Measurements from ENCODE around the gene CBLL1. TPM values are rescaled to one million over a fixed set of nuclear protein-coding genes. Genes with fewer than 3 reads are reported as not detected.

The CBLL1 gene
- total RNA-seq, 1 experiment from 2014 or later, result 39.1 TPM

GRCh38 chr7:107754642-107755041 is 10.7 kb downstream of the CBLL1 start:
- intact Hi-C loops (cut with micrococcal nuclease; ENCODE audit: unreplicated experiment), result loop anchor here (2.0 kb wide), 1 partner anchor 120 kb away; no protein-coding TSS in a partner anchor
- DNase-seq, result peak in 1 of 2 experiments; percentile 29
- ChIA-PET POLR2A (no interaction called here), CTCF (no interaction called here)
- no peak overlapping the region for H3K4me3 ChIP-seq (ENCODE audit: low read depth, low read length)
- Mint-ChIP-seq H3K4me1 (ENCODE audit: low read depth, unreplicated experiment) (no peaks in the 10 kb centered on the region), H3K27ac (ENCODE audit: unreplicated experiment) (no peak overlapping the region), H3K9me3 (ENCODE audit: unreplicated experiment) (no peaks in the 10 kb centered on the region), H3K36me3 (ENCODE audit: insufficient read depth, unreplicated experiment) (peaks cover 78% of the 10 kb centered on the region), H3K4me3 (ENCODE audit: unreplicated experiment) (no peak overlapping the region), H3K27me3 (ENCODE audit: insufficient read depth, unreplicated experiment) (no peaks in the 10 kb centered on the region)
- BruUV-seq (replicated peaks), result no TSS peak
- no peaks in the 10 kb centered on the region for H3K4me1 ChIP-seq
- no peaks in the 10 kb centered on the region for H3K27me3 ChIP-seq (replicated peaks; ENCODE audit: control insufficient read depth, insufficient read depth, low read length)
- no peaks in the 10 kb centered on the region for H3K9me3 ChIP-seq
- peak; percentile 2 to 27 for TF ChIP-seq CTCF (IDR thresholded peaks at IDR 0.05; ENCODE audit: insufficient read depth in 1 of 2, low read depth in 1 of 2, low read length in 1 of 2, severe bottlenecking in 1 of 2, unreplicated experiment in 1 of 2)
- H3K36me3 ChIP-seq (ENCODE audit: control insufficient read depth, insufficient read depth, low read length), result peaks cover 1% of the 10 kb centered on the region

- ChIA-PET CTCF (no interaction called here), POLR2A (no interaction called here)
- H3K4me3 ChIP-seq (ENCODE audit: low read depth, low read length), result no peak overlapping the region
- H3K9me3 ChIP-seq, result no peaks in the 10 kb centered on the region
- H3K36me3 Mint-ChIP-seq (ENCODE audit: insufficient read depth, unreplicated experiment), result peaks cover 38% of the 10 kb centered on the region
- BruUV-seq (replicated peaks), result no TSS peak
- H3K27me3 Mint-ChIP-seq (ENCODE audit: insufficient read depth, unreplicated experiment), result no peaks in the 10 kb centered on the region
- intact Hi-C loops (cut with micrococcal nuclease; ENCODE audit: unreplicated experiment), result no loop called here
- H3K4me1 Mint-ChIP-seq (ENCODE audit: low read depth, unreplicated experiment), result no peaks in the 10 kb centered on the region
- DNase-seq, result no peak
- no peaks in the 10 kb centered on the region for H3K27me3 ChIP-seq (replicated peaks; ENCODE audit: control insufficient read depth, insufficient read depth, low read length)
- peaks cover 2% of the 10 kb centered on the region for H3K4me1 ChIP-seq
- no peaks in the 10 kb centered on the region for H3K9me3 Mint-ChIP-seq (ENCODE audit: unreplicated experiment)
- H3K27ac Mint-ChIP-seq (ENCODE audit: unreplicated experiment), result no peak overlapping the region
- peaks cover 1% of the 10 kb centered on the region for H3K36me3 ChIP-seq (ENCODE audit: control insufficient read depth, insufficient read depth, low read length)
- TF ChIP-seq CTCF (IDR thresholded peaks at IDR 0.05; ENCODE audit: insufficient read depth in 1 of 2, low read depth in 1 of 2, low read length in 1 of 2, severe bottlenecking in 1 of 2, unreplicated experiment in 1 of 2), result no peak
- no peak overlapping the region for H3K4me3 Mint-ChIP-seq (ENCODE audit: unreplicated experiment)
Measured at GRCh38 chr7:107758667-107759066, 14.7 kb downstream of the CBLL1 start.

GRCh38 chr7:107767391-107767790 is 23.4 kb downstream of the CBLL1 start:
- POLR2A ChIA-PET, result interaction anchor here (0.6 kb wide), 1 partner anchor 124 kb away, joined by 4 read pairs; no protein-coding TSS in a partner anchor
- Histone ChIP-seq H3K4me3 (ENCODE audit: low read depth, low read length) (no peak overlapping the region), H3K9me3 (no peaks in the 10 kb centered on the region), H3K36me3 (ENCODE audit: control insufficient read depth, insufficient read depth, low read length) (no peaks in the 10 kb centered on the region), H3K4me1 (peaks cover 21% of the 10 kb centered on the region), H3K27me3 (replicated peaks; ENCODE audit: control insufficient read depth, insufficient read depth, low read length) (no peaks in the 10 kb centered on the region)
- Mint-ChIP-seq H3K4me1 (ENCODE audit: low read depth, unreplicated experiment) (peaks cover 15% of the 10 kb centered on the region), H3K4me3 (ENCODE audit: unreplicated experiment) (no peak overlapping the region), H3K36me3 (ENCODE audit: insufficient read depth, unreplicated experiment) (no peaks in the 10 kb centered on the region), H3K27me3 (ENCODE audit: insufficient read depth, unreplicated experiment) (peaks cover 3% of the 10 kb centered on the region), H3K27ac (ENCODE audit: unreplicated experiment) (no peak overlapping the region), H3K9me3 (ENCODE audit: unreplicated experiment) (no peaks in the 10 kb centered on the region)
- intact Hi-C loops (cut with micrococcal nuclease; ENCODE audit: unreplicated experiment), result no loop called here
- BruUV-seq (replicated peaks), result no TSS peak
- TF ChIP-seq CTCF (IDR thresholded peaks at IDR 0.05; ENCODE audit: insufficient read depth in 1 of 2, low read depth in 1 of 2, low read length in 1 of 2, severe bottlenecking in 1 of 2, unreplicated experiment in 1 of 2), result no peak
- no peak for DNase-seq
- CTCF ChIA-PET, result interaction anchor here (1.3 kb wide), 1 partner anchor 107 kb away, joined by 4 read pairs; no protein-coding TSS in a partner anchor
